Kidney epithelial cell (primary cell): ENCODE data around the gene TUSC2. TPM values are rescaled to one million over a fixed set of nuclear protein-coding genes. Genes with fewer than 3 reads are reported as not detected.

Experiments used
- DNase-seq: peaks from one replicate; pipeline ENCODE4 v3.0.0-alpha.2; 2010; ENCODE audit warnings: low read depth
- H3K27me3 ChIP-seq: 2 replicates; pipeline ENCODE4 v1.6.0; 2011; ENCODE audit warnings: low read length; ENCODE audit not compliant: control insufficient read depth, insufficient read depth
- H3K36me3 ChIP-seq: 2 replicates; pipeline ENCODE4 v1.5.1; 2011; ENCODE audit warnings: low read length; ENCODE audit not compliant: control insufficient read depth, insufficient read depth
- H3K4me3 ChIP-seq: 2 replicates; pipeline ENCODE4 v1.5.1; 2011; ENCODE audit warnings: low read depth, mild to moderate bottlenecking, control low read depth, low read length
- total RNA-seq: library from RNA; depleted of rRNA; stranded (reverse); fragments of >200 nt; gene quantifications from 2 replicates; pipeline ENCODE4 v1.2.3, GENCODE V29; 2015
- TF ChIP-seq, protein P1 (sequence below): IDR thresholded peaks from 2 replicates; pipeline ENCODE4 v1.5.1; 2011; ENCODE audit warnings: mild to moderate bottlenecking, moderate library complexity, low read length, control low read depth, inconsistent platforms; ENCODE audit not compliant: insufficient read depth, poor library complexity, severe bottlenecking

Gene TUSC2
- total RNA-seq, 1 donor from 2014 or later = 58.3 TPM

DNA sequence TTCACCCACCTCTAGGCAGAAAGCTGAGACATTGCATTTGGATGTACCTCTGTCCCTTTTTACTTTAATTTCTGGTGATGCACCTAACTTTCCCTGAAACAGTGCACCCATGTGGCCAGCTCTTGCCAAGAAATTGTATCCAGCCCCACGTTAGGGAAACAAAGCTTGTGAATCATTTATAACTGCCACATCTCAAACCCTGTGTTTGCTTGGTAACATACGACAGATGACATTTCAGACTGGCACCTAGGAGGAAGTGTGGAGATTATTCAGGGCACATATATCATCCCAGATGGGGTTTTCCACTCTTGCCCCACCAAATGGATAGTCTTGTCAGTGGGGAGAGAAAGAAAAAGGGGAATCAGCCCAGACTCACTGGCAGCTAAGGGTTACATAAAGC is 24.8 kb upstream of the TUSC2 start:
- no peak overlapping the region for H3K4me3 ChIP-seq
- no peaks in the 10 kb centered on the region for H3K27me3 ChIP-seq
- H3K36me3 ChIP-seq = peaks cover 2% of the 10 kb centered on the region
- no peak for DNase-seq
- TF ChIP-seq, protein P1, sequence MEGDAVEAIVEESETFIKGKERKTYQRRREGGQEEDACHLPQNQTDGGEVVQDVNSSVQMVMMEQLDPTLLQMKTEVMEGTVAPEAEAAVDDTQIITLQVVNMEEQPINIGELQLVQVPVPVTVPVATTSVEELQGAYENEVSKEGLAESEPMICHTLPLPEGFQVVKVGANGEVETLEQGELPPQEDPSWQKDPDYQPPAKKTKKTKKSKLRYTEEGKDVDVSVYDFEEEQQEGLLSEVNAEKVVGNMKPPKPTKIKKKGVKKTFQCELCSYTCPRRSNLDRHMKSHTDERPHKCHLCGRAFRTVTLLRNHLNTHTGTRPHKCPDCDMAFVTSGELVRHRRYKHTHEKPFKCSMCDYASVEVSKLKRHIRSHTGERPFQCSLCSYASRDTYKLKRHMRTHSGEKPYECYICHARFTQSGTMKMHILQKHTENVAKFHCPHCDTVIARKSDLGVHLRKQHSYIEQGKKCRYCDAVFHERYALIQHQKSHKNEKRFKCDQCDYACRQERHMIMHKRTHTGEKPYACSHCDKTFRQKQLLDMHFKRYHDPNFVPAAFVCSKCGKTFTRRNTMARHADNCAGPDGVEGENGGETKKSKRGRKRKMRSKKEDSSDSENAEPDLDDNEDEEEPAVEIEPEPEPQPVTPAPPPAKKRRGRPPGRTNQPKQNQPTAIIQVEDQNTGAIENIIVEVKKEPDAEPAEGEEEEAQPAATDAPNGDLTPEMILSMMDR = peak; percentile 32

DNA sequence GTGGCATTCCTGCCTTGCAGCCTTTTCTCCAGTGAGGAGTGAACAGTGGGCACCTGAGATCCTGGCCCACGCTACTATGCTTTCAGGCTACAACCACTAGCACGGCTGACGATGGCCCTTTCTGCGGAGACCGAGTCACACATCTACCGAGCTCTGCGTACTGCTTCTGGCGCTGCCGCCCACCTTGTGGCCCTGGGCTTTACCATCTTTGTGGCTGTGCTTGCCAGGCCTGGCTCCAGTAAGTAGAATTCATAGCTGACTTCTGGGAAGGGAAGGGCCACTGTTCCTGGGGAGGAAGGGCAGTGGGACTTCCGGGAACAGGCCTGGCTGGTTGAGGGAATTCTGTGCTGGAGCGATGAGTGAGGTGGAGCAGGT is 23.3 kb upstream of the TUSC2 start:
- TF ChIP-seq, protein P1 = no peak
- Histone ChIP-seq H3K4me3 (peak overlapping the region; percentile 78), H3K27me3 (no peaks in the 10 kb centered on the region), H3K36me3 (peaks cover 1% of the 10 kb centered on the region)
- no peak for DNase-seq

DNA sequence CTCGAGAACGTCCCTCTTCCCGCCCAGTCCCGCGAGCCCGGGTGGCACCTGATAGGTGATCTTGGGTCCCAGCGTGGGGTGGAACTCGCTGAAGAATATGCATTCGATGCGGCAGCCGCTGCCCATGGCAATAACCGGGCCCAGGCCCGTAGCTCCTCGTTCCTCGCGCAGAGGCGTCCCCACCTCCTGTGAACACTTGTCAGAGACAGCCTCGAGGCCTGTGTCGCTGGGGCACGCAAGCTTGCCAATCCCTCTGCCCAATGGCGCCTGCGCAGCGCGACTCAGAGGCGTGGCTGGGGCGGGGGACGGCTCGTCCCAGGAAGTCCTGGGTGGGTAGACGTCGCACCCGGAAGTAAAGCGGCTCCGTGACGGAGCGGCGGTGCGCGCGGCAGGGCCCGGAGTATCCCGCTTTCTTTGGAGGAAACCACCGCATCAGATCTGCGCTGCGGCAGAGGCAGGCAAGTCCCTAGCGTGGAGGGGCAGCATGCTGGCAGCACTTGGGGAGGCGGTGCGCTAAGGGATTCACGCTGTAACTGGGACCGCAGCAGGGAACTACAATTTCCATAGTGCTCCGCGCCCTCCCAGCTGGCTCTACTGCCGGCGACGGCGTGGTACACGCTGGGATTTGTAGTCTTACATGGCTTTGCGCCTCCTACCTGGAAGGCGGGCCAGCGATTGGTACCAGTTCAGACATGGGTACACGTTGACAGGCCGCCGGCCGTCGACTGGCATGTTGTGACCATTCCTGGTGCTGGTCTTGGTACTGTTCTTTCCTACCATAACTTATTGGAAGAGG is 22.7 kb upstream of the TUSC2 start, which contains the start of the genes CYB561D2 and NPRL2:
TSS of gene CYB561D2 (plus strand) at position 336 of the 796 bp plus-strand sequence. CDS start 572 bp downstream, outside the sequence.
TSS of gene NPRL2 (minus strand) at position 249 of the 796 bp plus-strand sequence. CDS start at position 126, 123 bp downstream.
- Histone ChIP-seq H3K36me3 (peaks cover 1% of the 10 kb centered on the region), H3K4me3 (peak within 1 kb of the TSS; percentile 78), H3K27me3 (no peaks in the 10 kb centered on the region)
- TF ChIP-seq, protein P1 = no peak
- DNase-seq = peak; percentile 75

DNA sequence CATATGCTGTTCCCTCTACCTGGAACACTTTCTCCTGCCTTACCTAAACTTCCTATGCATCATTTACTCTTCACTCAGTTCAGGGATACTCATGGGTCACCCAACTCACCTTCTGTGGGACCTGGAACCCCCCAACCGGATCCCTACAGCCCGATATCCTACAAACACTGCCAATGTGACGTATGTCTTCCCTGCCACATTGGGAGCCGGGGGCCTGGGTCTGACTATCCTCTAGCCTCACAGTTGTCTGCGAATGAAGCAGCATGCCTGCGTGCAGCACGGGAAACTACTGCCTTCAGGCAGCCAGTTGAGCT is 22.1 kb upstream of the TUSC2 start:
- DNase-seq = no peak
- H3K27me3 ChIP-seq = no peaks in the 10 kb centered on the region
- H3K4me3 ChIP-seq = peak overlapping the region; percentile 78
- TF ChIP-seq, protein P1 = no peak
- H3K36me3 ChIP-seq = peaks cover 1% of the 10 kb centered on the region

DNA sequence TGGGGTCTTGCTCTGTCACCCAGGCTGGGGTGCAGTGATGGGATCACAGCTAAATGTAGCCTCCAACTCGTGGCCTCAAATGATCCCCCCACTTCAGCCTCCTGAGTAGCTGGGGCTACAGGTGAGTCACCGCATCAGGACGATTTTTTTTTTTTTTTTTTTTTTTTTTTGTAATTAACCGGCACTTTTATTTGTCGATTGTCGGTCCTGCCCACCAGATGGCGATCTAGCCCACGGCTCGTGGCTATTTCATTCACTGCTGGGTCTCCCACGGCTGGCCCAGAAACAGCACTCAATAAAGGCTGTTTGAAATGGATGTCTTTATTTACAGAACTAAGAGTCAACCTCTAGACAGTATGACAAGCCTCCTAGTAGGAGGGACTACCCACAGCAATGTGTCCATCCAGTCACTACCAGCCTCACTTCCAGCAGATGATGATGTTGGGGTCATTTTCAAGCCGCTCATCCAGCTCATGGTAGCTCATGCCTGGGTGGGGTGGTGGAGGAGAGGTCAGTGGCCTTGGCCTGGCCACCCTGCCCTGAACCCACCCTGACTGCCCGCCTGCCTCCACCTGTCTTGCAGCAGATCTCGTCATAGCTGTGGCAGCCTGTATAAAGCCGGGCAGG is 19.3 kb upstream of the TUSC2 start:
- Histone ChIP-seq H3K36me3 (peaks cover 1% of the 10 kb centered on the region), H3K27me3 (no peaks in the 10 kb centered on the region), H3K4me3 (no peak overlapping the region)
- TF ChIP-seq, protein P1 = peak; percentile 52
- no peak for DNase-seq
